DLD1 (cell line): Measurements from ENCODE around the gene ZNF277.

Experiments used
- in situ Hi-C: cut with HindIII; loops from 2 replicates; pipeline ENCODE4 v1.10.0; 2017; ENCODE audit warnings: low sequenced_read_pairs

The ZNF277 gene

GRCh38 chr7:112338786-112339185 lies 132.3 kb downstream of the ZNF277 start:
- in situ Hi-C loops, result no loop called here

DNA sequence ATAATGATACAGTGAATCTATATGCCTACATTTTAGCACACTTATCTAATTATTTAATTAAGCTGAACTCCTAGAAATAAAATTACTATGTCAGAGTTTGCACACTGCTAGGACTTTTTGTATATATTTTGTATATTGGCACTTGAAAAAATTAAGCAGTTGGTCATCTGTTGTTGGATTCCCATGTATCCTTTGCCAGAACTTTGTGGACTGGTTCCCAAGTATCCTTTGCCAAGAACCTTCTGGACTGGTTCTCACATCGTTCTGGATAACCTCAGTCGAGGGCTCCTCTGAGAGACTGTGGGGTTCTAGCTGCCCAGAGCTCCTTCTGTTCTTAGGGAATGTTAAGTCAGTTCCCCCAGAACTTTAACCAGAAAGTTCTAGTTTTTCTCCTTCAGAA lies 135.0 kb downstream of the ZNF277 start:
- in situ Hi-C loops, result no loop called here

DNA sequence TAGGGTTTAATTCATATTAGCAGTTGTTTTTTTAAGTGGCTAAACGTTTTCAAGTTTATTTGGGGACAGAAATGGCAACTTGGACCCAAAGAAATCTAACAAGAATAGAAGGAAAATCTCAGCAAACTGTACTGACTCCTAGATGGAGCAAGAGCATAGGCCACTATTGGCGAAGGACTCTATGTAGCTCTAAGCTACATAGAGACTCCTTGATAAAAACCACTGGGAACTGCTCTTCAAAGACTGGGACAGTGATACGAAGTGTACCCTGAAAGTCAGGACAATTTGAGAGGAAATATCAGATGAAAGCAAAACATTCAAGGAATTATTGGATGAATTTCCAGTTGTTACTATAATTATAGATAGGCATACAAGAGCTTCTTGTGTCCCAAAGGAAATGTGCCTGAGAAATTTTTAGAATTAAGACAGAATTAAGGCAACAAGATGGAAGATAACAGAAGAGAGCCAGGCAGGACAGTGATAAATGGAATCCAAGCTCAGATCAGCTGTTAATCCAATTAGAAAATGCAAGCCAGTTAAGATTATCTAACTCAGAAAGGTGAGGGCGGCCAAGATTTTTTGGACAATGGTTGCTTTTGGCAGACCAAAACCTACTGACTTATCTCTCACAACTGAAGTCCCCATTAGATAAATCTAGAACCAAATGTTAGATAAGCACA lies 140.0 kb downstream of the ZNF277 start:
- in situ Hi-C loops, result no loop called here

DNA sequence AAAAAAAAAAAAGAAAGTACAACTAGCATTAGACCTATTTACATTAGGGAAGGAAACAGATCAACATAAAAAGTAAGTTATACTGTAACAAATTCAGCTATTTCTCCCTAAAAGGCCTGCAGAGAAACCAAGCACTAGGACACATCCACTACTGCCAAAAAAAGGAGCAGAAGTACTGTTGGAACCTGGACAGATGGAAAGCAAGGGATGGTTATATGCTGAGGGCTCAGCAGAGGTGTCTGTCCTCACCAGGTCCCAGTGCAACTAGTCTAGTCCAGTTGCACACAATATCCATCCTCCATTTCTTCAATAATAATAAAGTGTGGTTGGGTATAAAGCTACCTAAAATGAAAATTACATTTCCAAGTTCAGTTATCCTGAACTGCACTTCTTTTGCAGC lies 140.6 kb downstream of the ZNF277 start:
- in situ Hi-C loops, result no loop called here

DNA sequence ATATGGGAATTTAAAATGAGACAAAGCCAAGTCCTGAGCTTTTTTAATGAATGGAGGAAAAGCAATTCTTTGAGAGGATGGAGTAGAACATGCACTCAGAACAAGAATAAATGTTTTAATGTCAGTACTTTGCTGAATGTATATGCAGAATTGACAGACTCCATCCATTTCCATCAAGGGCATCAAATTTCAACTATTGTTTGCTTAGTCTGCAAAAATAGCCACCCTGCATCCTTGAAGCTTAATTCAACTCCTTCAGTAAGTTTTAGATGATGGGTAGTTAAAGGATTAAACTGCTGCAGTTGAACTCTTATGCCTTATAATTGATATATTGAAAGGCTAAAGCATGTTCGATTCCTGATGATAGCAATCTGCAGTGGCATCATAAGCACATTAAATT lies 144.1 kb downstream of the ZNF277 start:
- in situ Hi-C loops, result no loop called here

- in situ Hi-C loops, result no loop called here
Observed at GRCh38 chr7:112356596-112356995, 150.1 kb downstream of the ZNF277 start.

- in situ Hi-C loops, result no loop called here
Observed at GRCh38 chr7:112357136-112357535, 150.6 kb downstream of the ZNF277 start.

- in situ Hi-C loops, result no loop called here
Observed at GRCh38 chr7:112358513-112358912, 152.0 kb downstream of the ZNF277 start.

GRCh38 chr7:112359086-112359485 lies 152.6 kb downstream of the ZNF277 start:
- in situ Hi-C loops, result no loop called here

DNA sequence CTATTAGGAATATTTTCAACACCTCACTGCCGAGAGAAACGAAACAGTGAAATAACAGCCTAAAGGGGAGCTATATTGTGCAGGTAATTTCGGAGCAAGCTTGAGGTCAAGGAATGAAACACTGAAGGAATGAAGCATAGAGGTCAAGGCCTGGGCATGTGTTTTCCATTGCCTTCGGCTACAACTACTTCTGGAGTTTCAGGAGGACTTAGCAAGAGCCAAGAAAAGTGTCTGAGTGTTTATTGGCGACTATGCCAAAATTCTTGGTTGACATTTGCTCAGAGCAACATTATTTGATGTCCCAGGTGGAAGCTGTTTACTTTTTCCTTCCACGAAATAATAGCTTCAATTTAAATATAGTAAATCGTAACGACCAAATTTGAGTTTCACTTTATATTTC lies 154.2 kb downstream of the ZNF277 start:
- in situ Hi-C loops, result no loop called here

DNA sequence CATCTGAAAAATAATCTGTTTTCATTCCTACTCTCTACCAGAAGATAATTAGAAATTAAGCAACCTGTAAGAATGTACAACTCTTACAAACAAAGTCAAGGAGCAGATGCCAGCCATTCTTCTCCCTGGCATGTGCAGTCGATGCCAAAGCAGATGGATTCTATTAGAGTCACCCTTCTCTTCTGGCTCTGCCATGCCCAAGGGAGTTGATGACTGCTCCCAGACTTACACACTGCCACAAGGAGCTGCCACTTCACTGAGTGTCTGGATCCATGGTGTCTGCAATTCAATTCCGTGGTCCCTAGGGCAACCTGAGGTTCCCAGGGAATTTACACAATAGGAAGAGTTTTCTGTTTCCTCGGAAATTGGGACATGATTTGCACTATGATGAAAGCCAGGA lies 154.7 kb downstream of the ZNF277 start:
- in situ Hi-C loops, result no loop called here

GRCh38 chr7:112362053-112362650 lies 155.7 kb downstream of the ZNF277 start:
- in situ Hi-C loops, result no loop called here

GRCh38 chr7:112362731-112363131 lies 156.2 kb downstream of the ZNF277 start:
- in situ Hi-C loops, result no loop called here

GRCh38 chr7:112364388-112364787 lies 157.9 kb downstream of the ZNF277 start:
- in situ Hi-C loops, result no loop called here

DNA sequence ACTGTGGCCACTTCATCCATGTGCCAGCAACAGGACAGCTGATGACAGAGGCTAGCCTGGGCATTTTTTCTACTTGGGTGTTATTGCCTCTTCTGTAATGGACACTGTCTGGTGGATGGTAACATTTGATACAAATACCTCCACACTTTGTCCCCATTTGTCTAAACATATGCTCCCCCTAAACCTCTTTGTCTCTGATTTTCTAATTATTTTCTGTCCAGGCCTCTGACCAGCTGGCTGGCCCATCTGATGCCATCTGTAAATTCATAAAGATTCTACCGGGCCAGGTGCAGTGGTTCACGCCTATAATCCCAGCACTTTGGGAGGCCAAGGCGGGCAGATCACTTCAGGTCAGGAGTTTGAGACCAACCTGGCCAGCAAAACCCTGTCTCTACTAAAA lies 159.1 kb downstream of the ZNF277 start:
- in situ Hi-C loops, result no loop called here

DNA sequence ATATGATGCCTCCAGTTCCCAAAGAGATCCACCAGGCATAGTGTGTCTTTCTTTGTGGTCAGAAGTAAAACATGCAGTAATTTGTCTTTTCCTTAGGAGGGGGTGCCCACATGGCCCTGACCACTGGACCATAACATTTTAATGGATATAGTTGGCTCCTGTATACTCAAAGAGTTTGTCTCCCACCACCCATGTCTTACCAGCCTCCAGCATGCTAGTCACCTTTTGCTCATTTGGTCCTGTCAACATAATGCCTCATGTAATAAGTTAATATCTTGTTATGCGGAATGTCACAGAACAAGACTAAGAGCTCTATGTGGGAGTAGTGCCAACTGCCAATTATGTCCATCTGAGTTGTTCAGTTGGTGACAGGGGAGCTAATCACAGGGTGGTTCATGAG lies 160.4 kb downstream of the ZNF277 start:
- in situ Hi-C loops, result no loop called here

DNA sequence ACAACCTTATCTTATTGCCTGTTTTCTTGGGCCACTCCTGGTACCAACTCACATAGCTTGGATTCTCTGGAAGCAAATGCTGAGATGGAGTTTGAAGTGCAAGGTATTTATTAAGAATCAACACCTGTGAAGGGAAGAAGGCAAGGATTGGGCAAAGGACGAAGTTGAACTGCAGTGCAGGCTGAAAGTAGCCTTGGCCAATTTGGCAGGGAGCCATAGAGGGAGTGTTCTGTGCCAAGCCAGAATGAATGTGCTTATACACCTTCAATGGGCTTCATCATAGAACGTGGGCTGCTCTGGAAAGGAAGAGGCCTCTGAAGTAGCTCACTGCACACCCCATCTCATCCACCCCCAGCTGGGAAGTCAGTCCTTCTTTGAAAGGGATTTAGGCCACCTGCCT lies 163.9 kb downstream of the ZNF277 start:
- in situ Hi-C loops, result no loop called here

DNA sequence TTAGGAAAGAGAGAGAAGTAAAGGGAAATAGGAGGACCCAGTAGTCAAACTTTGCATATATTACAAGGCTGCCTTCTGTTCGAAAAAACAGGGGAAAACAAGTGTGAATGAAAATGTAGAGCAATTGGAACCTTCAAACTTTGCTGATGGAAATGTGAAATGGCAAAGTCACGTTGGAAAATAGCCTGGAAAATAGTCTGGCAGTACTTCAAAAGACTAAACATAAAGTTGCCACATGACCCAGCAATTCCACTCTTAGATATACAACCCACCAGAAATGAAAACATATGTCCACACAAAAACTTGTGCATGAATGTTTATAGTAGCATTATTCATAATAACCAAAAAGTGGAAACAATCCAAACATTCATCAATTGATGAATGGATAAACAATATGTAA lies 165.2 kb downstream of the ZNF277 start:
- in situ Hi-C loops, result no loop called here

DNA sequence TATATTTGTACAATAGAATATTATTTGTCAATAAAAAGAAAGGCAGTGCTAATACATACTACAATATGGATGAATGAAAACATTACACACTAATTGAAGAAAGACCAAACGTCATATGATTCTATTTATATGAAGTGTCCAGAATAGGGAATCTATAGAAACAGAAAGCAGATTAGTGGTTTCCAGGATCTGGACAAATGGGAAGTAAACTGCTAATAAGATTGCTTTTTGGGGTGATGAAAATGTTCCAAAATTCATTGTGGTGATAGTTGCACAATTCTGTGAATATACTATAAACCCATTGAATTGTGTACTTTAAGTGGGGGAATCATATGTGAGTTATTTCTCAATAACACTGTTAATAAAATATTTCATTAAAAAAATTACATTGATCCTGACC lies 165.6 kb downstream of the ZNF277 start:
- in situ Hi-C loops, result no loop called here

GRCh38 chr7:112377593-112377992 lies 171.1 kb downstream of the ZNF277 start:
- in situ Hi-C loops, result no loop called here

DNA sequence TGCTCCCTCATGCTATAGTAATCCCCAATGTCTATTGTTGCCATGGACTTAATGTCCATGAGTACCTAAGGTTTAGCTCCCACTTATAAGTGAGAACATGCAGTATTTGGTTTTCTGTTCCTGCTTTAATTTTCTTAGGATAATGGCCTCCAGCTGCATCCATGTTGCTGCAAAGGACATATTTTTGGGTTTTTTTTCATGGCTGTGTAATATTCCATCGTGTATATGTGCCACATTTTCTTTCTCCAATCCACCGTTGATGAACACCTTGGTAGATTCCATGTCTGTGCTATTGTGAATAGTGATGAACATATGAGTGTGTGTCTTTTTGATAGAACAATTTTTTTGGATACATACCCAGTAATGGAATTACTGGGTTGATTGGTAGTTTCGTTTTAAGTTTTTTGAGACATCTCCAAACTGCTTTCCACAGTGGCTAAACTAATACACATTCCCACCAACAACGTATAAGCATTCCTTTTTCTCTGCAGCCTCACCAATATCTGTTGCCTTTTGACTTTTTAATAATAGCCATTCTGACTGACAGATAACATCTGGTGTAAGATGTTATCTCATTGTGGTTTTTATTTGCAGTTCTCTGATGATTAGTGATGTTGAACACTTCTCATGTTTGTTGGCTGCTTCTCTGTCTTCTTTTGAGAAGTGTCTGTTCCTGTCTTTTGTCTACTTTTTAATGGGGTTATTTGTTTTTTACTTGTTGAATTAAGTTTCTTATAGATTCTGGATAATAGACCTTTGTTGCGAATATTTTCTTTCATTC lies 175.0 kb downstream of the ZNF277 start:
- in situ Hi-C loops, result no loop called here
